Right hindlimb (tissue), 1 donor: ENCODE results near the gene USP20.
A peak's percentile ranks its signal among the peaks of the same experiment; 100 is the strongest.

Experiments used
- DNase-seq: peaks from one replicate; pipeline ENCODE4 v3.0.0-alpha.2; 2018

The USP20 gene

GRCh38 chr9:129823935-129824601, 11.2 kb upstream of the USP20 start, which contains the start of gene TOR1A:
Gene TOR1A (minus strand): TSS chr9:129824136. CDS start chr9:129824085, 51 bp downstream.
- peak; percentile 96 for DNase-seq

- no peak for DNase-seq
Measured at GRCh38 chr9:129826344-129826743, 8.9 kb upstream of the USP20 start.

GRCh38 chr9:129826759-129827158, 8.5 kb upstream of the USP20 start:
- DNase-seq = no peak

GRCh38 chr9:129828051-129828450, 7.2 kb upstream of the USP20 start:
- no peak for DNase-seq

- DNase-seq = no peak
Measured at GRCh38 chr9:129828969-129829368, 6.3 kb upstream of the USP20 start.

- no peak for DNase-seq
Measured at GRCh38 chr9:129832982-129833381, 2.3 kb upstream of the USP20 start.

GRCh38 chr9:129834489-129835127, 650 bp upstream of the USP20 start:
- no peak for DNase-seq

- DNase-seq = no peak
Measured at GRCh38 chr9:129835860-129836223, 584 bp downstream of the USP20 start.

GRCh38 chr9:129836311-129837007, 1.2 kb downstream of the USP20 start:
- no peak for DNase-seq

- no peak for DNase-seq
Measured at GRCh38 chr9:129838707-129839259, 3.5 kb downstream of the USP20 start.

- no peak for DNase-seq
Measured at GRCh38 chr9:129839324-129840023, 4.2 kb downstream of the USP20 start.

GRCh38 chr9:129840034-129840433, 4.8 kb downstream of the USP20 start:
- no peak for DNase-seq

- no peak for DNase-seq
Measured at GRCh38 chr9:129841071-129841470, 5.8 kb downstream of the USP20 start.

GRCh38 chr9:129845373-129845772, 10.1 kb downstream of the USP20 start:
- no peak for DNase-seq

- no peak for DNase-seq
Measured at GRCh38 chr9:129848712-129849441, 13.6 kb downstream of the USP20 start.

- no peak for DNase-seq
Measured at GRCh38 chr9:129849901-129850300, 14.6 kb downstream of the USP20 start.

- DNase-seq = no peak
Measured at GRCh38 chr9:129850821-129851550, 15.7 kb downstream of the USP20 start.

GRCh38 chr9:129851821-129852220, 16.6 kb downstream of the USP20 start:
- DNase-seq = no peak

- DNase-seq = no peak
Measured at GRCh38 chr9:129852579-129852978, 17.3 kb downstream of the USP20 start.

- DNase-seq = no peak
Measured at GRCh38 chr9:129853614-129854013, 18.4 kb downstream of the USP20 start.

GRCh38 chr9:129854588-129855110, 19.4 kb downstream of the USP20 start:
- DNase-seq = no peak
